Caco-2 (cell line): ENCODE measurements around the gene APLP1. TPM values are rescaled to one million over a fixed set of nuclear protein-coding genes. Genes with fewer than 3 reads are reported as not detected.

ENCODE experiments used
- BruUV-seq: library from RNA; stranded (reverse); fragments of 400-500 nt; replicated peaks from 2 replicates; lab custom pipeline; 2021; lab: Mats Ljungman, UMichigan
- CTCF ChIA-PET: fragments of 300-600 bp; sonication (Branson Sonifier 250); formaldehyde crosslinking; loops from one replicate; lab custom pipeline; 2022; ENCODE audit warnings: antibody characterized with exemption; lab: Charles Lee
- POLR2A ChIA-PET: fragments of 300-600 bp; sonication (Branson Sonifier 250); formaldehyde crosslinking; loops from one replicate; lab custom pipeline; 2022; ENCODE audit warnings: antibody characterized with exemption; lab: Charles Lee
- DNase-seq, 2 experiments: peaks; one replicate each; pipeline versions ENCODE4 v3.0.0 to v3.0.0-alpha.2; 2020 to 2022
- H3K27me3 ChIP-seq: replicated peaks from 2 replicates; pipeline ENCODE4 v1.6.0; 2011; ENCODE audit warnings: low read length; ENCODE audit not compliant: control insufficient read depth, insufficient read depth
- H3K36me3 ChIP-seq: 2 replicates; pipeline ENCODE4 v1.5.1; 2011; ENCODE audit warnings: low read length; ENCODE audit not compliant: control insufficient read depth, insufficient read depth
- H3K4me1 ChIP-seq: fragments of 250-450 bp; sonication (Bioruptor Pico); 2 replicates; pipeline ENCODE4 v1.5.1; 2020; ENCODE audit warnings: mild to moderate bottlenecking
- H3K4me3 ChIP-seq: 2 replicates; pipeline ENCODE4 v1.5.1; 2011; ENCODE audit warnings: low read depth, mild to moderate bottlenecking, control low read depth, low read length
- H3K9me3 ChIP-seq: fragments of 250-450 bp; sonication (Bioruptor Pico); 2 replicates; pipeline ENCODE4 v1.5.1; 2020; ENCODE audit warnings: mild to moderate bottlenecking, moderate library complexity
- H3K27ac Mint-ChIP-seq: one replicate; pipeline ENCODE4 v1.8.0; 2022; ENCODE audit warnings: mixed read lengths; ENCODE audit not compliant: unreplicated experiment
- H3K27me3 Mint-ChIP-seq: one replicate; pipeline ENCODE4 v1.8.0; 2022; ENCODE audit warnings: mixed read lengths; ENCODE audit not compliant: insufficient read depth, unreplicated experiment
- H3K36me3 Mint-ChIP-seq: one replicate; pipeline ENCODE4 v1.8.0; 2022; ENCODE audit warnings: mild to moderate bottlenecking, mixed read lengths; ENCODE audit not compliant: insufficient read depth, unreplicated experiment
- H3K4me1 Mint-ChIP-seq: one replicate; pipeline ENCODE4 v1.8.0; 2022; ENCODE audit warnings: low read depth, mixed read lengths; ENCODE audit not compliant: unreplicated experiment
- H3K4me3 Mint-ChIP-seq: one replicate; pipeline ENCODE4 v1.8.0; 2022; ENCODE audit warnings: mild to moderate bottlenecking, moderate library complexity, mixed read lengths; ENCODE audit not compliant: unreplicated experiment
- H3K9me3 Mint-ChIP-seq: one replicate; pipeline ENCODE4 v1.8.0; 2022; ENCODE audit warnings: mixed read lengths; ENCODE audit not compliant: unreplicated experiment
- CTCF ChIP-seq, 2 experiments: fragments of 200-600 bp in 1 of 2; IDR thresholded peaks; 1 replicate in 1 of 2; 2 replicates in 1 of 2; pipeline versions ENCODE4 v1.5.1 to v1.8.0; 2011 to 2022; ENCODE audit warnings: antibody characterized with exemption in 1 of 2, control low read depth in 1 of 2, inconsistent platforms in 1 of 2, low read depth in 1 of 2, low read length in 1 of 2, mild to moderate bottlenecking in 1 of 2, moderate library complexity in 1 of 2; ENCODE audit not compliant: insufficient read depth in 1 of 2, severe bottlenecking in 1 of 2, unreplicated experiment in 1 of 2
- intact Hi-C: fragments of 100-400 bp; cut with micrococcal nuclease; formaldehyde crosslinking; loops from one replicate; pipeline ENCODE4 v1.10.0; 2022; ENCODE audit not compliant: unreplicated experiment
- total RNA-seq: library from RNA; stranded (reverse); gene quantifications from 2 replicates; pipeline ENCODE4 v1.2.3, GENCODE V29; 2022

The APLP1 gene
- total RNA-seq, 1 experiment from 2014 or later, result 6.5 TPM

GRCh38 chr19:35862528-35862927 is 5.8 kb upstream of the APLP1 start:
- Mint-ChIP-seq H3K9me3 (no peaks in the 10 kb centered on the region), H3K27ac (no peak overlapping the region), H3K36me3 (peaks cover 7% of the 10 kb centered on the region), H3K4me3 (no peak overlapping the region), H3K27me3 (peaks cover 20% of the 10 kb centered on the region), H3K4me1 (peaks cover 9% of the 10 kb centered on the region)
- intact Hi-C loops, result no loop called here
- ChIA-PET CTCF (no interaction called here), POLR2A (no interaction called here)
- TF ChIP-seq CTCF (IDR thresholded peaks at IDR 0.05; ENCODE audit: insufficient read depth in 1 of 2, low read depth in 1 of 2, low read length in 1 of 2, severe bottlenecking in 1 of 2, unreplicated experiment in 1 of 2), result no peak
- peaks cover 10% of the 10 kb centered on the region for H3K4me1 ChIP-seq
- BruUV-seq, result no TSS peak
- no peak for DNase-seq
- no peaks in the 10 kb centered on the region for H3K9me3 ChIP-seq
- no peak overlapping the region for H3K4me3 ChIP-seq
- no peaks in the 10 kb centered on the region for H3K27me3 ChIP-seq
- no peaks in the 10 kb centered on the region for H3K36me3 ChIP-seq

- H3K4me1 Mint-ChIP-seq, result peaks cover 9% of the 10 kb centered on the region
Observed at GRCh38 chr19:35863018-35863417, 5.4 kb upstream of the APLP1 start.

GRCh38 chr19:35868823-35869326 is 501 bp downstream of the APLP1 start:
- intact Hi-C loops, result loop anchor here (1.0 kb wide), 1 partner anchor 10 kb away; no protein-coding TSS in a partner anchor
- no peaks in the 10 kb centered on the region; the same call in none of the 2 replicates for H3K36me3 ChIP-seq
- no peaks in the 10 kb centered on the region for H3K36me3 Mint-ChIP-seq
- DNase-seq, result no peak
- H3K27me3 Mint-ChIP-seq, result peaks cover 29% of the 10 kb centered on the region
- peak overlapping the region; percentile 75 for H3K4me3 Mint-ChIP-seq
- ChIA-PET CTCF (interaction anchor here (0.6 to 1.1 kb wide), 3 partner anchors 28 to 62 kb away, joined by 3 to 9 read pairs (median 5); no protein-coding TSS in a partner anchor), POLR2A (no interaction called here)
- H3K4me3 ChIP-seq, result peak overlapping the region; percentile 46
- TF ChIP-seq CTCF (IDR thresholded peaks at IDR 0.05; ENCODE audit: insufficient read depth in 1 of 2, low read depth in 1 of 2, low read length in 1 of 2, severe bottlenecking in 1 of 2, unreplicated experiment in 1 of 2), result no peak
- no TSS peak for BruUV-seq
- peaks cover 23% of the 10 kb centered on the region for H3K4me1 ChIP-seq
- H3K27me3 ChIP-seq, result no peaks in the 10 kb centered on the region; the same call in 1 of the 2 replicates
- no peaks in the 10 kb centered on the region for H3K9me3 Mint-ChIP-seq
- H3K27ac Mint-ChIP-seq, result no peak overlapping the region
- no peaks in the 10 kb centered on the region for H3K9me3 ChIP-seq
- H3K4me1 Mint-ChIP-seq, result peaks cover 9% of the 10 kb centered on the region

More at GRCh38 chr19:35863018-35863417, 5.4 kb upstream of the APLP1 start:
- intact Hi-C loops, result no loop called here
- no peaks in the 10 kb centered on the region for H3K9me3 ChIP-seq
- no peak overlapping the region for H3K4me3 ChIP-seq
- TF ChIP-seq CTCF (IDR thresholded peaks at IDR 0.05; ENCODE audit: insufficient read depth in 1 of 2, low read depth in 1 of 2, low read length in 1 of 2, severe bottlenecking in 1 of 2, unreplicated experiment in 1 of 2), result no peak
- H3K9me3 Mint-ChIP-seq, result no peaks in the 10 kb centered on the region
- ChIA-PET POLR2A (no interaction called here), CTCF (no interaction called here)
- no peaks in the 10 kb centered on the region; the same call in 1 of the 2 replicates for H3K27me3 ChIP-seq
- H3K27me3 Mint-ChIP-seq, result peaks cover 21% of the 10 kb centered on the region
- peaks cover 12% of the 10 kb centered on the region for H3K4me1 ChIP-seq
- no peak overlapping the region for H3K4me3 Mint-ChIP-seq
- no peak overlapping the region for H3K27ac Mint-ChIP-seq
- peaks cover 7% of the 10 kb centered on the region for H3K36me3 Mint-ChIP-seq
- no peaks in the 10 kb centered on the region for H3K36me3 ChIP-seq
- DNase-seq, result no peak
- no TSS peak for BruUV-seq
